GM12892 (cell line): ENCODE data around the gene HSPA12B.

Experiments
- DNase-seq: peaks from one replicate; pipeline ENCODE4 v3.0.0; 2011; ENCODE audit not compliant: insufficient read length
- FAIRE-seq: peaks from 2 replicates; lab custom pipeline; 2011; peaks lifted over from hg19 to GRCh38; lab: Jason Lieb, UNC
- POLR2A ChIP-seq: IDR thresholded peaks from 2 replicates; pipeline ENCODE4 v1.6.1; 2011; ENCODE audit warnings: low read depth, low read length, control low read depth
- POLR2AphosphoS5 ChIP-seq: IDR thresholded peaks from 2 replicates; pipeline ENCODE4 v1.6.1; 2011; ENCODE audit warnings: low read depth, low read length, control low read depth
- TAF1 ChIP-seq: IDR thresholded peaks from 2 replicates; pipeline ENCODE4 v1.6.1; 2011; ENCODE audit warnings: low read depth, mild to moderate bottlenecking, control low read depth, low read length, borderline replicate concordance

Gene HSPA12B

DNA sequence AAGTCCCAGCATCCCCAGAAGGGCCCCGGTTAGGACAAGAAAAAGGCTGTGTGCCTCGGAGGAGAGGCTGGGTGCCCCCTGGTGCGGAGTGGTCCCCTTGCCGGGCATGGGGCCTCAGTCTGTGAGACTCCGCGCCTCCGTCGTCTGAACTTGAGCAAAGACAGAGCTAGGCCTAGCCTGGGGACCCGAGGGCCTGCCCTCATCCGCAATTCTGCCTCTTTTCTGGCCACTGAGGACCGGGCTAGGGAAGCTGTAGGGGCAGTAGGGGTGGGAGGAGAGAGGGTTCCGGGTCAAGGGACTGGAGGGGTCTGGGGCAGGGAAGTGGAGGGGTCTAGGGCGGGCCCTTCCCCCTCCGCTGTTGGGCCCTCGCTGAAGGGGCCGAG is 550 bp upstream of the HSPA12B start:
- no peak for TF ChIP-seq POLR2A
- TF ChIP-seq POLR2AphosphoS5, result no peak
- no peak for TF ChIP-seq TAF1
- FAIRE-seq, result no peak
- DNase-seq, result no peak

DNA sequence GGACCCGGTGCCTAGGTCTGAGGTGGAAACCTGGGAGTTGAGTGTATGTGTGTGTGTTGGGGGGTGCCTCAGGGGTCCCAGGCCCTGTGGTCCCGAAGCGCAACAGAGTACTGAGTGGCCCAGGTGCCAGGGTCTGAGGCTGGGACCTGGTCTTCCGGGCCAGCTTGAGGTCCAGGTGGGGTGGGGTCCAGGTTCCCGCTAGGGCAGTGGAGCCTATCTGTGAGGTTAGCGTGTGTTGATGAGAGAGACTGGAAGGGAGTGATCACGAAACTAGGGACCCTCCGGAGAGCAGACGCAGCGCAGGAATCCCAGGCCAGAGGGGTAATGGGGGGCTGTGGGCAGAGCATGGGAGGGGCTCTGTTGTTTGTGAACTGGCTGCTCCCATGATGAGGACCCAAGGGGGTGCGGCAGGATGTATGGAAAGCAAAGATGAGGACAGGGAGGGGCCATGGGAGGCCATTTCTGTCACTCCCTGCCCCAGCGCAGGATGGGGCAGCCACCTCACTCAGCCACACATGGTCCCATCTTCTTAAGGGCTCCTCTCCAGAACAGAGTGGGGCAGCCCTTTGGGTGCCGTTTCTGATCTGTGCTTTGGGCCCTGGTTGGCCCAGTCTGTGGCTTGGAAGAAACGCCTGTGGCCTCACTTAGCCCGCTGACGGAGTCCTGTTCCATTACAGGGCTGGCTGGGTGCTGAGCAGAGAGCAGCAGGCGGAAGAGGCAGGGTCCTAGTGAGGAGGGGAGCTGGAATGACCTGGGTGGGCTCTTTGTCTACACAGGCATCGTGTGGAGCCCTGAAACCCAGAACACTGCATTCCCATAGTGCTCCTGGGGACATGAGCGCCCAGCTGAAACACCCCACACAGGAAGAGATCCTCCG is 872 bp downstream of the HSPA12B start:
- DNase-seq (no peak), FAIRE-seq (no peak)
- TF ChIP-seq POLR2A, result no peak
- TF ChIP-seq TAF1, result no peak
- no peak for TF ChIP-seq POLR2AphosphoS5

DNA sequence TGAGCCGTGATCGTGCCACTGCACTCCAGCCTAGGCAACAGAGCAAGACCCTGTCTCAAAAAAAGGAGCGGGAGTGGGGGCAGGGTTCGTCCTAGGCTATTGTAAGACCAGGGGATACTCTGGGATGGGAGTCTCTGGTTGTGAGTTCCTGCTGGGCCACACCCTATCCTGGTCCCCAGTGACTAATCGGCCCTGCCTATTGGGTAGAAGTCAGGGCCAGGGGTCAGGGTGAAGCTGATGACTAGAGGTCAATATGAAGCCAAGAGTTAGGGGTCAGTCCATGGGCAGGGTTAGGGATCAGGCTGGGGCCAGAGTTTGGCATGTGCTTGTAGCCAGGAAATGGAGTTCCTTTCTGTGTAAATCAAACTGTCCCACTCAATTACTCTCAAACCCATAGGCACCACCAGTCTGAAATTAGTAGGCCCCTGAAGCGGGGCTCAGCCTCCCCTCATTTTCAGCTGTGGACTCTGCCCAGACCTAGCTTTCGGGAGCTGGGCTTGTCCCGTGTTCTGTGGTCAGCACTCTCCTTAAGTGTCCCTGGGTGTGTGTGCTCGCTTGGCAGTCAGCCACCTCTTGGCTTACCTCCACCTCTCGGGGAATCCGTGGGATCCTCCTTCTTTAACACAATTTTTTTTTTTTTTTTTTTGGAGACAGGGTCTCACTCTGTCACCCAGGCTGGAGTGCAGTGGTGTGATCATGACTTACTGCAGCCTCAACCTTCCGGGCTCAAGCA is 1.8 kb downstream of the HSPA12B start:
- DNase-seq, result no peak
- FAIRE-seq, result no peak
- TF ChIP-seq POLR2AphosphoS5 (no peak), TAF1 (no peak), POLR2A (no peak)

DNA sequence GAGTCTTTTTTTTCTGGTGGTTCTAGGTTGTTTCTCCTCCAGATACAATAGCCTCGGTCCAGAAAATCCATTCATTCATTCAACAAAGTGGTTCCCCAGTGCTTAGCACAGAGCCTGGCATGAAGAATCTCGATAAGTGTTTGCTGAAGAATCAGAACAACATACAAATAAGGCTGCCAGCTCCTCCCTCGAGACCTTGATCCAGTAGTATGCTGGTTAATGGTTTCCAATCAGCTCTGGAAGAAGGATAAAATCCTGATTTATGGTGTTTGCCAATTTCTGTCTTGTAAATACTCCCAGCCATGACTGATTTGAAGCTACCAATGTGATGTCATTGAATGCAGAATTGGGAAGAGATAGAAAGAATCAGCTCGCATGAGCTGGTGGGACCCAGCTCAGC is 3.3 kb downstream of the HSPA12B start:
- no peak for TF ChIP-seq TAF1
- TF ChIP-seq POLR2AphosphoS5, result no peak
- no peak for TF ChIP-seq POLR2A
- FAIRE-seq, result no peak
- no peak for DNase-seq

DNA sequence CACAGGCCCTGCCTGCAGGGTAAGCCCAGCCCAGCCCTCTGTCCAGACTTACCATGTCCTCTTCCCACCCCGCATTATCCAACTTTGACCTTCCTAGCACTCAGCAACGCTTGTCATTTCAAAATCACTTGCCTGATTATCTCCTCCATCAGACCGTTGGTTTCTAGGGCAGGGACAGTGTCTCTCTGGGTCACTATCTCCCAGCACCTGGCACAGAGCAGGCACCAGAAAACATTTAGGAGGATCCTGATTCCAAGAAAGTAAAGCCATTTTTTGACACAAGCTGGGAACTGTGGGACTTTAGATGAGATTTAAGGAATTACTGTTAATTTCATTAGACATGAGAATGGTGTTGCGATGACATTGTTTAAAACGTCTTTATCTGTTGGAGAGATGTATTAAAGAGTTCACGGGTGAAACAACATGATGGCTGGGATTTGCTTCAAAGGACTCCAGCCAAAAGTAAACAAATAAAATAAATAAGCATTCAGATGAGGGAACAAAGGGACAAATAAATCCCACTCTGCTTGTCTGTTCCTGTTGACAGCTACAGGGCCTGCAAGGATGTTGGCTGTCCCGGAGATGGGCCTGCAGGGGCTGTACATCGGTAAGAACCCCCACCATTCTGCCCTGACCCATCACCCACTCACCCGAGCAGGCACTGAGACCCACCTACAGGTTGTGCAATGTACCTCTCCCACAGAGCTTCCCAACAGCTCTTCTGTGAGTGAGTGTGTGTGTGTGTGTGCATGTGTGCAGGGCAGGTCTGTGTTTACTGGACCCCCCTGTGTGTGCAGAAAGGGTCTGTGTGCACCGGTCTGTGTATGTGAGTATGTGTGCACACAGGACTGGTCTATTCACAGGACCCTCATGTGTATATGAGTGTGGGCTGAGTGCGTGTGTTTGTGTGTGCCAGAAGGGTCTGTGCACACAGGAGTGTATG is 5.9 kb downstream of the HSPA12B start:
- no peak for DNase-seq
- no peak for FAIRE-seq
- TF ChIP-seq POLR2AphosphoS5 (no peak), POLR2A (no peak), TAF1 (no peak)

DNA sequence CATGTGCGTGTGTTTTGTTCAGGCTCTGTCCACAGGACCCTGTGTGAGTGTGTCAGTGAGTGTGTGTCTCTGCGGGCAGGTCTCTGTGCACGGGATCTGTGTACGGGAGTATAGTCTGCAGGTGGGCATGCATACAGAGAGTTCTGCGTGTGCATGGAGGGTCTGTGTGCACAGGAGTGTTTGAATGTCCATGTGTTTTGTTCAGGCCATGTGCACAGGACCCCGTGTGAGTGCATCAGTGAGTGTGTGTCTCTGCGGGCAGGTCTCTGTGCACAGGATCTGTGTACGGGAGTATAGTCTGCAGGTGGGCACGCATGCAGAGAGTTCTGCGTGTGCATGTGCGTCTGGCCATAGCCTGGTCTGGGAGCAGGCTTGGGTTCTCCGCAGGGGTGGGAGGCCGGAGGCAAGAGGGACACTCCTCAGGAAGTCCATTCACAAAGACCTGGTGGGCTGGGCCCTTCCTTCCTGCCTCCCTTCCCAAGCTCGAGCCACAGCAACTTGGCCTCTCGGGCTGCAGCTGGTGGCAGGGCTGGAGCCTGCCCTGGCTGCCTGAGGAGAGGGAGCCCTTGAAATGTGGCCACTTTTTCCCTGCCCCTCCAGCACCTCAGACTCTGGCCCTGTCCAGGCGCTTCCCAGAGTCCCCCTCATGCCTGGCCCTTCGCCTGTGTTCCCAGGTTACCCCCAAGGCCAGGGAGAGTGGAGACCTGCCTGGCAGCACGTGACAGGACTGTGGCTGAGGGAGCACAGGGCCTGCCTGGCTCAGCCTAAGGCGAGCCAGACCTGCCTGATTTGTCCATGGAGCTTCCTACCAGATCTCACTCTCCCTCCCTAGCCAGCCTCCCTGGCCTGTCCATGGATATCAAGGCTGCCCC is 6.8 kb downstream of the HSPA12B start:
- no peak for TF ChIP-seq POLR2AphosphoS5
- no peak for TF ChIP-seq TAF1
- TF ChIP-seq POLR2A, result no peak
- no peak for DNase-seq
- FAIRE-seq, result no peak

DNA sequence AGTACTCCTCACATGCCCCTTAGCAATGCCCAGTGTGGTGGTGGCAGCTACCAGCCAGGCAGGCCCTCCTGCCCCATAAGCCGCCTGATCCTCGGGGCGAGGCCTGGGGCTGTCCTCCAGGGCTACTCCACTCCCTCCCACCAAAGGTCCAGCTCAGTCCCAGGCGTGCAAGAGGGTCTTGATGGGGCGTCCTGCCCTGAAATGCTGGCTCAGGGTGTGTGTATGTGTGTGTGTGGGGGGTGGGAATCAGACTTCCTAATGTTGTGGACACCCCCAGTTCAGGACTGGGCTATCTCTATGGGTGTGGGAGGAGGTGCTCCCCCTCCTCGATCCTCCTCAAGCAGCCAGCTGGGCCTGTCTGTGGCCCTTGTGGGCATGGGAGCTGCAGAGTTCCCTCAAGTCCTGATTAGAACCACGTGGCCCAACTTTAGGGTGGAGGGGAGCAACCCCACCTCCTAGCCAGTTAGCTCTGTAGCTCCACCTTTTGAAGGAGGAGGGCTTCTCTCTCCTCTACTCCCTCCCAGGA is 7.5 kb downstream of the HSPA12B start:
- no peak for FAIRE-seq
- DNase-seq, result no peak
- TF ChIP-seq TAF1 (no peak), POLR2AphosphoS5 (no peak), POLR2A (no peak)

DNA sequence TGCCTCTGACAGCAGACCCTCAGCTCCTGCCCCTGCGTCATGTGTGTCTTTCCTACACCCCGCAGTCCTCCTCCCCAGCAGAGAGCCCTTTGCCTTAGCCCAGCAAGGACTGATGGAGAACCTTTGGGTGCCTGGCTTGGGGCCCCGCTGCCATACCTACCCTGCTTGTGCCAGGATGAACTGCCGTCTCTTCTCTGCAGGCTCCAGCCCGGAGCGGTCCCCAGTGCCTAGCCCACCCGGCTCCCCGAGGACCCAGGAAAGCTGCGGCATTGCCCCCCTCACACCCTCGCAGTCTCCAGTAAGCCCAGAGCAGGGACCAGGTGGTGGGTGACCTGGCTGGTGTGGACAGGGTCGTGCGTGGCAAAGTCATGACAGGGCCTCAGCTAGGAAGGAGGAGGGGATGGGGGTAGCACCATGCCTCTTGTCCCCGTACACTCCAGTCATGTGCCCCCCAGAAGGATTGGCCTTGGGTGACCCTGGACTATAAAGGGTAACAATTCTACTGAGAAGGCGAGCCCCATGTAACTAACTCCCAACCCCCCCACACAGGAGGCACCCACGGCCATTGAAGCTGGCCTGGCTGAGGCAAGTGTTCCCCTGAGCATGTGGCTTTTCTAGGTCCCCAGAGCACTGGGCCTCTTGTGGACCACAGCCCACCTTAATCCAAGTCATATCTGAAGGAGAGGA is 8.3 kb downstream of the HSPA12B start:
- FAIRE-seq, result no peak

DNA sequence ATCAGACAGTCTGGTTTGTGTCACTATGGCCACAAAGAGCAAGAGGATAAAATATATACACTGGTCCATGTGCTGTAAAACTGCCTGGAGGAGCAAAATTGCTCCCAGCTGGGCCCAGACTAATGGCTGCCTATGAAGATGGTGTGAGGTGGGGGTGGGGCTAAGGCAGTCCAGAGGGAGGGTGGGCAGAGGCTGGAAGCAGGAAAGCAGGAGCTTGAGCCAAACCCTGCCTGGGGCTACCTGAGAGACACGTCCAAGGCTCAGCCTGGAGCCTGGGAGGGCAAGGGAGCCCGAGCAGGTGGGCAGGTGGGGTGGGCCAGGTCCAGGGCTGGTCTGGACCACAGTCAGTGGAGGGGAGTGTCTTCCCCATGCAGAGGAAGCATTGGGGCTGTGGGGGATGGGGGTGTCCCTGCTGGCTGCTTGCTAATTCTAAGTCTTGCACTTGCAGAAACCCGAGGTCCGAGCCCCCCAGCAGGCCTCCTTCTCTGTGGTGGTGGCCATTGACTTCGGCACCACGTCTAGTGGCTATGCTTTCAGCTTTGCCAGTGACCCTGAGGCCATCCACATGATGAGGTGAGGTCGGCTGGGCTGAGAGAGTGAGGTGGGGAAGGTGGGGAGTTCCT is 9.5 kb downstream of the HSPA12B start:
- FAIRE-seq (no peak), DNase-seq (no peak)
- TF ChIP-seq POLR2A (no peak), TAF1 (no peak), POLR2AphosphoS5 (no peak)

More for the DNA sequence above, 8.3 kb downstream of the HSPA12B start:
- TF ChIP-seq TAF1 (no peak), POLR2AphosphoS5 (no peak)
- DNase-seq, result no peak

DNA sequence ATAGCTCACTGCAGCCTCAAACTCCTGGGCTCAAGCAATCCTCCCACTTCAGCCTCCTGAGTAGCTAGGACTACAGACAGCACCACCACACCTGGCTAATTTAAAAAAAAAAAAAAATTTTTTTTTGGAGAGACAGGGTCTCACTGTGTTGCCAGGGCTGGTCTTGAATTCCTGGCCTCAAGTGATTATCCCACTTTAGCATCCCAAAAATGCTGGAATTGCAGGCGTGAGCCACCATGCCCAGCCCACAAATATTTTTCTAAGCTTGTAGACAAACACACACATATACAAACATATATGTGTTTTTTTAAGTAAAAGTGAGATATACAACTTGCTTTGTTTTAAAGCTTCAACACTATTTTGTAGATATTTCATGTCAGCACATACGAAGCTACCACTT is 10.8 kb downstream of the HSPA12B start:
- no peak for FAIRE-seq
- TF ChIP-seq POLR2A (no peak), TAF1 (no peak), POLR2AphosphoS5 (no peak)
- DNase-seq, result no peak
